ENCODE measurements around the gene MCM9.

GRCh38 chr6:118804091-118804490 is 130.9 kb downstream of the MCM9 start:
- TF ChIP-seq EZH2 (IDR thresholded peaks at IDR 0.05; ENCODE audit: insufficient read depth, low read length) = no peak
- no peak for TF ChIP-seq CTCF (IDR thresholded peaks at IDR 0.05; ENCODE audit: insufficient read depth, low read depth, low read length)

Measured in astrocyte (in vitro differentiated cells and primary cell).